SHP77 treated with DMSO at 0.1 percent for 48 hours (cell line): ENCODE results near the gene SYT15.
"Not testable (repeated sequence)": the region's sequence is repeated elsewhere in the genome, so short reads cannot be mapped to it uniquely, and the experiment has no call there.

Experiments used
- DNase-seq: peaks from one replicate; lab custom pipeline; 2025; lab: John Stamatoyannopoulos, UW

SYT15 gene

DNA sequence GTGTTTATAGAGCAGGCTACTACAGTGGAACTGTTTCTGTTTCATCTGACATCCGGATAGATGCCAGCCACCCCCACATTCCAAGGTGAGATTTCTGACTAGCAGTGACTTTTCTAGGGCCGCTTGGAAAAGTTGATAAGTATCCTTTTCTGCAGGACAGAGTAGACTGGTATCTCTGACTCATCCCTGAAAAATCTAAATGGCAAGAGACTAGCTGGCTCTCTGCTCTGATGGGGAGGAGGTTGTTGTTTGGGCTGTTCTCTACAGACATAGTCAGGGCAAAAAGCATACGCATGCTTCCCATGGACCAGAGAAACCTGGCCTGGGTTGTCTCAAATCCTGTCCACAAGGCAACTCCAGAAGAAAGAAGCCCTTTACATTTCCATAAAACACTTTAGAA, 10.7 kb downstream of the SYT15 start:
- DNase-seq: not testable (repeated sequence)

DNA sequence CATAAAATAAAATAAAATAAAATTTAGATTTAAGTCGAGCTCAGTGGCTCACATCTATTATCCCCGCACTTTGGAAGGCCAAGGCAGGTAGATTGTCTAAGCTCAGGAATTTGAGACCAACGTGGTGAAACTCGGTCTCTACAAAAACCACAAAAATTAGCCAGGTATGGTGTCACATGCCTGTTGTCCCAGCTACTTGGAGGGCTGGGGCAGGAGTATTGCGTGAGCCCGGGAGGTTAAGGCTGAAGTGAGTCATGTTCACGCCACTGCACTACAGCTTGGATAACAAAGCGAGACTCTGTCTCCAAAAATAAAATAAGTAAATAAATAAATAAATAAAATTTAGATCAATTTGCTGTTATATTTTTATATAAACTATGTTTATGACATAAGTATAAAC, 12.1 kb downstream of the SYT15 start:
- not testable (repeated sequence) for DNase-seq

DNA sequence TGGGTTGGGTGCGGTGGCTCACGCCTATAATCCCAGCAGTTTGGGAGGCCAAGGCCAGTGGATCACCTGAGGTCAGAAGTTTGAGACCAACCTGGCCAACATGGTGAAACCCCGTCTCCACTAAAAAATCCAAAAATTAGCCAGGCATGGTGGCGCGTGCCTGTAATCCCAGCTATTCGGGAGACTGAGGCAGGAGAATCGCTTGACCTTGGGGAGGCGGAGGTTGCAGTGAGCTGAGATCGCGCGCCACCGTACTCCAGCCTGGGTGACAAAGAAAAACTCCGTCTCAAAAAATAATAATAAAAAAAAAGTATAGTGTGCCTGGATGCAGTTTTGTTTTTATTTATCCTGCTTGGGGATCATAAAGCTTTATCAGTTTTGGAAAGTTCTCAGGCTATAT, 14.4 kb downstream of the SYT15 start:
- DNase-seq: not testable (repeated sequence)

DNA sequence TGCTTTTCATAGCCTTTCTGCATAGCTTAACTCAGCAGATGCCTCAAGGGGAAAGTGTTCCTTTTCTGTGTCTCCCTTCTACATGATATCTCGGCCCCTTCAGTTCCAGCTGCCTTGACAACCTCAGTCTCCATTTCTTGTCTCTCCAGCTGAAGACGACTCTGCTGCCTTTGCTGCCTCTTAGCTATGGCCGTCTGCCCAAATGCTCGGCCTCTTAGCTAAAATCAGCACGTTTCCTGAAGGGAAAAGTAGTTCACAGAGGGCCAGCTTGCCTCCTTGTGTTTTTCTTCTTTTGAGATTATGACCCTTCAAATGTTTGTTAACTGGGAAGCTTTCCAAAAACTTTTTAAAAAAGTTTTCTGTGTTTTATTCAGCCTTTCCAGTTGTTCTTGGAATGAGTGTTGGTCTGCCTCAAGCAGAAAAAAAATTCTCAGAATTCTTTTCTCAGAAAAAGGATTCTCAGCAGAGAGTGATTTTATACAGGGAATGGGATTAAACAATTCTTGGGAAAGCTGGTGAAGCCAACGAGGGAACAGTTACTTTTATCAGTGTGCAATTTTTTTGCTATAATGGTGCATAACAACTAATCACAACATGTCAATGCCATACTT, 15.6 kb downstream of the SYT15 start:
- DNase-seq: not testable (repeated sequence)

DNA sequence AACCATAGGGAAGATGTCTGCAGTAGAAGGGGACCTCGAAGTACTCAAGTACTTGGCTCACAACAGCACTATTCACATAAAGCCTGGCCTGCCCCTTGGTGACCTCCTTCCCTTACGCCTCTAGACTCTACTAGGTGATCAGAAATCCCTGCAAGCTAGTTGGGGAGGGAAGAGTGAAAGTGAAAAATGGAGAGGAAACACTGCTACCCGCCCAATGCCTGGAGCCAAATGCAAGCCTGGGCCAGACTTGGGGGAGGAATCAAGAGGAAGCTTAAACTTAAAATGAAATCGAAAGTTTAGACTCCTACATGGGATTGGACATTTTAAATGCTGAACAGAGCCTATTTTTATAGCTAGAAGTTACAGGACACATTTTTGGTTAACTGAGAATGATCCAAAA, 17.6 kb downstream of the SYT15 start:
- DNase-seq: not testable (repeated sequence)

DNA sequence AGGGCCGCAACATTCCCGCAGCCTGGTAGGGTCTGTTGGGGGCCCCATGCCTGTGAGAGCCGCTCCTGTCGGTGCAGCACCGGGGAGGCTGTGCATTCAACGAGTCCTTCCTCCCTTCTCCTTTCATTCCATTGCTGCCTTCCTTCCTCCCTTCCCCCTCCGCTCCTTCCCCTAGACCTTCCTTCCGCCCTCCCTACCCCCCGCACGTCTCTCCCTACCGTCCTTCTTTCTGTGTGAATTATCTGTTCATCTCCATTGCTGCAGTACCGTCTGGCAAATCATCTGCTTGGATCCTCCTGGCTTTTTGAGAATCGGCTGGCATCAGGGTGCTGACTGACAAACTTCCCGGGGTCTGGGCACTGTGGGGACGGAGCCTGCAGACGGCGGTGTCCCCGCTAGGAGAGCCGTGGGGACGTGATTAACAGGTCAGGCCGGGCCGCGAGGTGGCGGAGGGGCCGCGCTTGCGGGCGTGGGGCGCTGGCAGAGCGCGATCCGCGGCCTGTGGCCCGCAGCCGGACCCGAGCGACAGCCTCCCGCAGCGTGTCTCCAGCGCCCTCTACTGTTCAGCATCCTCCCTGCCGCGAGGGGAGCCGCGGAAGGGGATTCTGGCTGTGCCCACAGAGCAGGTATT, 18.8 kb downstream of the SYT15 start:
- not testable (repeated sequence) for DNase-seq

DNA sequence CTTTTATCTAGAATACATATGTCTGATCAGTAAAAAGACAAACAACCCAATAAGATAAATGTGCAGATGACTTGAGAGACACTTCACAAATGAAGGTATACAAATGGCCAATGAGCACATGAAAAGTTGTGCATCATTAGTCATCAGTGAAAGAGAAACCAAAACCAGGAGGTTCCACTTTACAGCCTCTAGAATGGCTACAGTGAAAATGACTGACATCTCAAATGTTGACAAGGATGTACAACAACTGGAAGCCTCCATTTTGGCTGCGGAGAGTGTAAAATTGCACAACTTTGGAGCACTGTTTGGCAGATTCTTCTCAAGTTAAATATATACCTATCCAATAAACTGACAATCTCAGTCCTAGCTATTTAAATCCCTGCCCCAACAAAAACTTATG, 21.6 kb downstream of the SYT15 start:
- not testable (repeated sequence) for DNase-seq

DNA sequence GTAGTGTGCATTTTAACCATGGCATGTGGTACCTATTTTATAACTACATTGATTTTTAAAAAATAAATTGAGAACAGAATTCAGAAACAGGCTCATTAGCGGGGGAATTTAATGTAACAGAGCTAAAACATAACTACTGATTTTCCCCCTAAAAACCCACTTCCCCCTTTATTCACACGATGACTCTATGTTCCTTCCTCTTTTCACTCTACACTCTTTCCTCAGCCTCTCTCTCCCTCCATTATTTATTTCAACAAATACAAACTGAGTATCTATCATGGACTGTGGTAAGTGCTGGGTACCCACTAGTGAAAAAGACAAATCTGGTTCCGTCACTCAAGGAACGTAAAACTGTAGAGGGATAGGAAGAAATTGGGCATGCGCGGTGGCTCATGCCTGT, 36.6 kb downstream of the SYT15 start:
- not testable (repeated sequence) for DNase-seq

DNA sequence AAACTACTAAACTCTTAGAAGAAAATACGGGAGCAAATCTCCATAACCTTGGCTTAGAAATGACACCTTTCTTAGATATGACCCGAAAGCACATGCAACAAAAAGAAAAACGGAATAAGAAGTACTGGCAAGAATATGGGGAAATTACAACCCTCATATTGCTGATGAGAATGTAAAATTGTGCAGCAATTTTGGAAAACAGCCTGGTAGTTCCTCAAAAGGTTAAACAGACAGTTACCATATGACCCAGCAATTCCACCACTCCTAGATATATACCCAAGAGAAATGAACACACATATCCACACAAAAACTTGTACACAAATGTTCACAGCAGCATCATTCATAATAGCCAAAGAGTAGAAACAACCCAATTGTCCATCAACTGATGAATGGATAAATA, 37.3 kb downstream of the SYT15 start:
- DNase-seq: not testable (repeated sequence)

DNA sequence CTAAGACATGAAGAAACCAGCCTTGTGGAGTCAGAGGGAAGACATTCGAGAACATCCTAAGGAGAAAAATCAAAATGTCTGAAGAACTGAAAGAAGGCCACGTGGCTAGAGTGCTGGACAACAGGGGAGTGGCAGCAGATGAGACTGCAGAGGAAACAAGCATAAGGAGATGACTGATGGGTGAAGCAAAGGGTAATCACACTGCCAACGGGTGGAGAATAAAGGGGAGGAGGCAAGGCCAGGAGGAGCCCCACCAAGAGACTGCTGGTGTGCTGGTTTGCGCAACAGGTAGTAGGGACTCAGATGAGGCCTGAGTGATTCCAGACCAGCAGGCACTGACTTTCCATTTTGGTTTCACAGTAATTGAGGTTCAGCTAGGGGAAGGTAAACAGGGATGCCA, 38.2 kb downstream of the SYT15 start:
- DNase-seq: not testable (repeated sequence)

DNA sequence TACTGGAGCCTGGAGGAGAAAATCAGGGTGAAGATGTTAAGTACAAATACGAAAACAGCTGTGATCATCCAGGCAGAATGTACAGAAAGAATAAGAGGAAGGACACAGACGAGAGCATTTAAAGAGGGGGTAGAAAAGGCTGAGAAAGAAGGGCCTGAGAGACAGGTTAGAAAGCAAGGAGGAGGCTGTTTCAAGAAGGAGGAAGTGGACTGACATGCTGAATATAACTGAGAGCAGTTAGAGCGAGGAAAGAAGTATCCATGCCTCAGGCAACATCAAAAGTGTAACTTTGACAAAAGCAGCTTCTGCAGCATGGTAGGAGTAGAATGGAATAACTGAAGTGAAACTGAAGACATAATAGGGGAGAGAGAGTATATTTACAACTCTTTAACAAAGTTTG, 39.0 kb downstream of the SYT15 start:
- DNase-seq: not testable (repeated sequence)

DNA sequence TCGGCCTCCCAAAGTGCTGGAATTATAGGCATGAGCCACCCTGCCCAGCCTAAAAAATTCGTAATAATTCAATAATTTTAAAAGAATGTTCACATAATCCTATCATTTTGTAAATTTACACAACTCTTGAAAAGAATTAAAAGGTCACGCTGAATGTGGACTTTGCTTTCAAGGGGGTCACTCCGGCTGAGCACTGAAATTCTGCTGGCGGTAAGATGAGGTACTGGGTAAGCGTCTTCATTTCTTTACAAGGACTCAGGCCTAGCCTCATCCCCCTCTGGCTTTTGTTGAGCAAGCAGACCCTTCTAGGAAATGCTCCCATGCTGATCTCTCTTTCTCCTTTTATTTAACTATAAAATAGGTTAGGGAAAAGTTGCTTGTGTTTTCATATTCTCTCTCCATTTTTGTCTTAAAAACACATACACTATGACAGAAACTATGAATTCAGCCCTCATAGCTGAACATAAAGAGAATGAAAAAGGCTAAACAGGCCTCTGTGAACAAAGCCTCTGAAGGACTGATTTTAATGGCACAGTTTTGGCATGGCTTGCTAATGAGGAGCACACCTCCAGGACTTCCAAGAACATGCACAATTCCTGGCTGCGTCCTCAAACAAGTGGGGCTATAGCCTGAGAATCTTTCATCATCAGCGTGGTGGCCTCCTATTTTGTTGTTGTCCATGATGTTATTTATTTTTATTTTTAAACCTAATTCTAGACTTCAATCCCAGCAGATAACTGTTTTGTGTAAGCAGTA, 45.1 kb downstream of the SYT15 start:
- not testable (repeated sequence) for DNase-seq

DNA sequence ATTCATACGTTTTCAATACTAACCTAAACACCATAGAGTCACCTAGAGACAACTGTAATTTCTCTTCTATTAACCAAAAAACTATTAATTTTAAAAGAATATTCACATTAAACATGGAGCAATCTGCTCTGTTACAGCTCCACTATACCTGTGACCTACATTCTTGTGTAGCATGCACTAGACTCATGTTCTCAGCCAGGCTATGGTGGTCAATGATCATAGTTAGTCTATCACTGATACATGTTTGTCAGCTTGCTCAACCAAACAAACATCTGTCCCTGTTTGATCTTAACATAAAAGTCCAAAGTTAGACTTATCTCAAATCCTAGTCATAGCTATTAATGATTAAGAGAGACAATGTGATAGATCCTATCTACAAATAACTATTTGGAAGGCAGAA, 50.9 kb downstream of the SYT15 start:
- DNase-seq: not testable (repeated sequence)

DNA sequence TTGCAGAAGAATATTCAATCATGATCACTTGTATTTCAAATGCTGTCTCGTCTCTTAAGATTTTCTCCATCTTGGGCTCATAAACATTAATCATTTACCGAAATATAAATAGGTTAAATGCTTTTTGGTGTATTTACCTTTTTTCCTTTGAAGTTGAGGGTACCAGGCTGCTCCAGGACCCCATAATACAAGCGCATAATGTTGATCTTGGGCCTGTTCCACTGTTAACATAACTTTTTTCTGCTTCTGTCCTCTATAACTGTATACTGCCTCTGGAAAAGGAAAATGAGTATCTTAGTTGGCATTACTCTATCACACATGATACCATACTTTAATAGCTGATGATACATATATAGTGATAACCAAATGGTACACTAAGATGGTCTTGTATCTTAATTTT, 51.9 kb downstream of the SYT15 start:
- DNase-seq: not testable (repeated sequence)

DNA sequence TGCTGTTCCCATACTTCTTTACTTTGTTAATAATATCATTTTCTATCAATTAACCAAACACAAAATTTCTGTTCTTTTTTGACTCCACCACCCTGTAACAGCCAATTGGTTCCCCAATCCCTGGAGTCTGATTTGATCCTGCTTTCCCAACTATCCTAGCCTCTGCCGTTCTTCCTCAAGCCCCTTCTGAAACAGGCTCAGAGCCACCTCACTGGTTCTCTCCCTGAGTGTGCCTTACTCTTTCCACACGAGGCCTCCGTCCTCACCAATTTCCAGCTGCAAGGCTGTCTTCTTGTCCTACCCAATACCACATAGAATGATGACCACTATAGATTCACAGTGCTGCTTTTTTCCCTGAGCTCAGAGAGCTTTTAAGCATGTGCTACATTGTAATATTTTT, 52.8 kb downstream of the SYT15 start:
- DNase-seq: not testable (repeated sequence)

DNA sequence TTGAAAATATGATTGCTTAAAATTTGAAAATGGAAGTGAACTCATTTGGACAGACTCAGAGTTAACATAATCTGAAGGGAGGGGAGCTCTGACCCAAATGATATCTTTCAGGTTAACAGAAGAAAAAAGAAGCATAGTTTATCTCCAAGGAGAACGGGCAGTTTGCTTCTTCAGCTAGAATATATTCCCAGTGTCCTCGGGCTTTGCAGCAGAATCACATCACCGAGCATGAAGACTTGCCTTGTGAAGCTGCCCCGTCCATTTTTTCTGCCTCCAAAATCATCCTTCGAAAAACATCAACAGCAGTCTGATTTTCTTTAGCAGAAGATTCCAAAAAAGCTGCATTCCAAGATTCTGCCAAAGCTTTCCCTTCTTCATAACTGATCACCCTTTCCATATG, 55.8 kb downstream of the SYT15 start:
- not testable (repeated sequence) for DNase-seq

DNA sequence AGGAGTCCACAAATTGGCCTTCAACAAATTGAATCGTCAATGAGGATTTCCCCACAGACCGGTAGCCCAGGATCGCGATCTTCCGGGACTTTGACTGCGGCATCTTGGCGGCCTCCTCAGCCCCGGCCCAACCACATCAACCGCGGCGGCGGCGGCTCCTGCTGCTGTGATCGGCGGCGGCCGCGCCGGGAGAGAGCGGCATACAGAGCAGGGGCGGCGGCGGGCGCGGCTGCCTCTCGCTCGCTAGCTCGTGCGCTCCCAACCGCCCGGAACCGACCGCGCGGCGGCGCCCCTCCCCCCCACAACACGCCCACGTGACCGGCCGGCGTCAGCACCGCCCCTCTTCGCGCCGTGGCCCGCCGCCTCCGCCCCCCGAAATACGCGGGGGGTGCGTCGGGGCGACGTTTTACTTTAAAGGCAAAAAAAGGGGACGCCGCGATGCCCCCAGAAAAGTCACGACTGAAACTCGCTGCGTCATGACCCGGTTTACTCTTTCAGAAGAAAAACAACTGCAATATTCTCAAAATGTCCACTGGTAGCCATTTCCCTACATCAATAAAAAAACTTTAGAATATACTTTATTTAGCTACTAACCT, 56.5 kb downstream of the SYT15 start:
- DNase-seq: not testable (repeated sequence)

DNA sequence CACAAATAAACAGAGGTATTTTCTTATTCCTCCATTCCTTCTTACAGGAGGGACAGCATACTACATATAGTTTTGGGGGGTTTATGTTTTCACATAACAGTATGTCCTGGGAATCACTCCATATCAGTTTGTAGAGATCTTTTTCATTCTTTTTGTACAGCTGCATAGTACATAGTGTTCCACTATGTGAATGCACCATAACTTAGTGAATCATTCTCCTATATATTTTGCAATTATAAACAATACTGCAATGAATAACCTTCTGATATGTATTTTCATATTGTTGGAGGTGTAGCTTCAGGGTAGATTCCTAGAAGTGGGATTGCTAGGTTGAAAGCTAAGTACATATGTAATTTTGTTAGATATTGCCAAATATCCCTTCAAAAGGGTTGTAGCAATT, 61.1 kb downstream of the SYT15 start:
- DNase-seq: not testable (repeated sequence)
